ENCODE results near the gene USF2.

GRCh38 chr19:35278578-35279284, 10.0 kb downstream of the USF2 start:
- TF ChIP-seq CTCF (IDR thresholded peaks at IDR 0.05; ENCODE audit: poor library complexity), result no peak
- no peak for TF ChIP-seq EZH2 (IDR thresholded peaks at IDR 0.05; ENCODE audit: borderline replicate concordance)
- TF ChIP-seq EZH2phosphoT487 (IDR thresholded peaks at IDR 0.05; ENCODE audit: low read depth, severe bottlenecking, unreplicated experiment), result no peak

Measured in hepatocyte (in vitro differentiated cells).